ENCODE results near the gene CD200.

CD200 gene

GRCh38 chr3:112333381-112334317, 693 bp downstream of the CD200 start:
- peak; percentile 32 for DNase-seq

DNA sequence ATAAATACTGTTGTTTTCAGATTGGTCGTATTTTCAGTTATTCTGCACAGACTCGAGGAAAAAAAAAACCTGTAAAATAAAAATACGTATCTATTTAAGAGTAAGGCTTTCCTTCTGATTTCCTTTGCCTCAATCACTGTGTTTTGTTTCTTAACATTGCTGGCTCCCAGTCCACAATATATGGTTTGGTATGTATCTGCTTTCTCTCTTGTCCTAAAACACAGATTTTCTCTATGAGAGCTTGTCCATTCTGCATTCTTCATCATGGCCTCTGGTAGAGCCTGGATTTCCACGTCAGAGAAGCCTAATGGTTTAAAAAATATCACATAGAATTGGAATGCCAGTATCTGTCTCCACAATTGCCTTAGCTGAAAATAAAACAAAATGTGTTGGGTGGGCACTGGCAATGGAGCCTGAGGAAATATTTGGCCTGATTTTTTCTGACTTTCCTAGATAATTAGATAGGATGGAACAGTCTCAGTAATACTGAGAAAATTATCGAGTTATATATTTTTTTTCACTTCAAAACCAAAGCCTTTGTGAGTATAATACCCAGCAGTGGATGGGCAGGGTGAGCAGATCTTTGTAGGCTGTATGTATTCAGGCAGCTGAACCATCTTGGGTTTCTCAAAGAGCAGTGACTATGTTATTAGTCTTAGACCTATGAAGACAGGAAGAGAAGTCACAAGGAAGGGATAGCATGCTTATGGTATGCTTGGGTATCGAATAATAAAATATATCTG, 1.9 kb downstream of the CD200 start:
- DNase-seq, result no peak

DNA sequence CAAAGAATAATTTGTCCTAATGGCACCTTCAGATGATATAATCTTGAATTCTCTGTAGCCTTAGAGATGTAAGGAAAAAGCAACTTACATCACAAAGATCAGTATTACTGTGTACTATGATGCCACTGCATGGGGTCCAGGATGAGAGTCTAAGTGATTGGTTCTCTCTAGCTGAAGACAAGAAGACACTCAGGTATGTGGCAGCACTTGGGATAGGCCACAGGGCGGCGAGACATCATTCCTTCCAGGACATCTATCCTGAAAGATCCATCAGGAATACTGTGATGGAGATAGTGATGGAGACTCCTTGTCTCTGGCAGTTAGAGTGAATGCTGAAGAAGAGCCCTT, 2.5 kb downstream of the CD200 start:
- no peak for DNase-seq

GRCh38 chr3:112338021-112338726, 5.2 kb downstream of the CD200 start:
- no peak for DNase-seq

- DNase-seq, result no peak
These were observed 5.7 kb downstream of the CD200 start for GRCh38 chr3:112338727-112339056.

- DNase-seq, result no peak
These were observed 6.2 kb downstream of the CD200 start for GRCh38 chr3:112339134-112339533.

DNA sequence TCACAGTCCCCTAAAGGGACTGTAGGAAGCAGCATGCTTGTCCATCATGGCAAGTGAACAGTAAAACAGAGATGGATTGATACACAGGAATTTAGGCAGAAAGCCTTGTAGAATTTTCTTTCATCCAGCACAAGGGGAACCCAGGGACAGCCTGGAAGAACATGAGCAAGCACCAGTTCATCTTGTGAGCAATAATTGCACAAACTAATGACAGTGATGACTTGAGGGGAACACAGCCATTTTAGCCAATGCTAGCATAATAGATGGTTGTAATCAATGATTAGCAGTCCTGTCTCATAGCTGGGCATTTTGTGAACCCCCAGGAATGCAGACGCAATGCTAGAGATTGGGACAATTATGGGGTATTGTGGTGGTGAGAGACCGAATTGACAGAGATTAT, 6.7 kb downstream of the CD200 start:
- no peak for DNase-seq

GRCh38 chr3:112341386-112341785, 8.4 kb downstream of the CD200 start:
- no peak for DNase-seq

DNA sequence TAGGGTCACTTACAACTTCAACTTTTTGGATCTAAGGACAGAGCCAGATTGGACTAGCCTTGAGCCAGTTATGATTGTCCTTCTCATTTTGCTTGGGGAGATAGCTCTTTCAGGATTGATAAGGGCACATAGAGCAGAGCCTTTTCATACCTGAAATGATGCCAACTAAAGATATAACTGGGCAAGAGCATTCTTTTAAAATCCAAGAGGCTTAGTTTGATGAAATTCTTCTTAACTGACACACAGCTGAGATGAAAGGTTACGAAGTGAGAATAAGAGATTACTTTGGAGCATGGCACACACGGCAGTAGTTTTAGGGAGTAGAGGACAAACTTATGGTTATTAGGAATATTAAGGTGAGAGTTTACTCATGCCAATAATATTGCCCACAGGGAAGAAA, 12.7 kb downstream of the CD200 start:
- DNase-seq, result no peak

DNA sequence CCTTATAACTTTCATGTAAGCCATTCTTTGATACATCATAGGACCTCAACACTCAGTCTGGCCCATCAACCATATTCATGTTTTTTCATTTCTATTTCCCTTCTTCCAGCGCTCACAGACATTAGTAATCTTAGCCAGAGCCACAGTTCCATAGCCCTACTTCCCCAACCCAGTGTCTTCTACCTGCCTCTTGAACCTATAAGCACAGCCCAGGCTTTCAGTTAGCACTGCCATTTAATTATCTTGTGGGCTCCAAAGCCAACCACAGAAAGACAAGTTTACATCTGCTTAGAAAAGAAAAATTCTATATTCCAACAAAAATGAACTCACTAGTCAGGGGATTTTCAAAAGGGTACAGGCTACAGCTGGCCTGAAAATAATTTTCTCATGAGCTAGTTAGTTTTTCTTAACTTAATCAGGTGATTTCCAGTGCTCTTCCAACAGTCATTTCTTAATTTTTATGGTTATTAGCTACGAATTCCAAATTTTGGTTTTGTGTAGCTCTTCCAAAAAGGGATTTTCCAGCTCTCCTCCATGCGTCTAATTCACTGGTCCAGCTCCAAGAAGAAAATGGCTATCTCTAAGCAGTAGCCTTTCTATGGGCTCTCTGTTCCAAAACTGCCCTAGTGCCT, 13.7 kb downstream of the CD200 start:
- no peak for DNase-seq

- DNase-seq, result no peak
These were observed 16.0 kb downstream of the CD200 start for GRCh38 chr3:112348943-112349342.

- no peak for DNase-seq
These were observed 16.6 kb downstream of the CD200 start for GRCh38 chr3:112349557-112349956.

GRCh38 chr3:112350018-112350810, 17.3 kb downstream of the CD200 start:
- no peak for DNase-seq

GRCh38 chr3:112351036-112351435, 18.1 kb downstream of the CD200 start:
- no peak for DNase-seq

DNA sequence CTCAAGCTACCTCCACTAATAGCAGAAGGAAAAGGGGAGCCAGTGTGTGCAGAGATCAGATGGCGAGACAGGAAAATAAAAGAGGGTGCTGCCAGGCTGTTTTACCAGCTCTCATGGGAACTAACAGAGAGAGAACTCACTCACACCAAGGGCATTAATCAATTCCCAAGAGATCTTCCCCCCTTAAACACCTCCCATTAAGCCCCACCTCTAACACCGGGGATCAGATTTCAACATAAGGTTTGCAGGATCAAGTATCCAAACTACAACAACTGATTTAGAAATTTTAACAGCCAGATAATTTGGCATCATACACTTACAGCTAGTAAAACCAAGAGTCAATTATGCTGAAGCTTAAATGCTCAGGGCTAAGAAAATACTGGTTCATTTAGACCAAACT, 18.9 kb downstream of the CD200 start:
- DNase-seq, result no peak

DNA sequence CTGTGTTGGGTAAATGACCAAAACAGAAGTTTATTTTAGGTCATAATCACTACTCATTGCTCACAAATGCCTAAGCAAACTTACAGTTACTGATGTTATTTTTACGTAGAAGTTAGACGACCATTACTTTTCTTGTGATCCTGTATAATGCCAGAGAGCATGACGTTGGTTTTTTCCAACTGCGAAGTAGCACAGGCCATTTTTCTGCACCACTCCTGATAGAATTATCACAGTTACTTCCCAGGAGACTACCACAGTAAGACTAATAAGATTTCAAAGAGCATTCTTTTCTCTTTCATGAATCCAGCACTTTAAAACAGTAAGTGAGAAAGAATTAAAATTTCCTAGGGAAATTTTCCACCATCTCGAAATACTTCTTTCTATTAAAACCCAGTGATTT, 19.8 kb downstream of the CD200 start:
- no peak for DNase-seq

DNA sequence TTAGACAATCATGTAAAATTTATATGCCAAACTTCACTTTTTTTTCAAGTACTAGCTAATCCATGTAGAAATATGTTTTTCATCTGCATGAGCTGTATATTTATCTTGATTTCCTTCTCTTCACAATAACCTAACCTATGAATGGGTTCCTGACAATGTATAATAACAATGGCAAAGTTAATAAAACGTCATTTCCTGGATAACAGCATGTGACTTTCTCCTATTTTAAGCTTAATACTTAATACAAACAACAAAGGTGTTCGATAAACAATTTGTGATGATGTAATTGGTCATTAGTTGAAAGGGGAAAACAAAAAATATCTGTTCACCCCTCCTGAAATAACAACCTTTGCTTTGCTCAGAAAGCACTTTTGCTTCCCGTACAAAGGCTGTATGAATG, 20.4 kb downstream of the CD200 start:
- no peak for DNase-seq

DNA sequence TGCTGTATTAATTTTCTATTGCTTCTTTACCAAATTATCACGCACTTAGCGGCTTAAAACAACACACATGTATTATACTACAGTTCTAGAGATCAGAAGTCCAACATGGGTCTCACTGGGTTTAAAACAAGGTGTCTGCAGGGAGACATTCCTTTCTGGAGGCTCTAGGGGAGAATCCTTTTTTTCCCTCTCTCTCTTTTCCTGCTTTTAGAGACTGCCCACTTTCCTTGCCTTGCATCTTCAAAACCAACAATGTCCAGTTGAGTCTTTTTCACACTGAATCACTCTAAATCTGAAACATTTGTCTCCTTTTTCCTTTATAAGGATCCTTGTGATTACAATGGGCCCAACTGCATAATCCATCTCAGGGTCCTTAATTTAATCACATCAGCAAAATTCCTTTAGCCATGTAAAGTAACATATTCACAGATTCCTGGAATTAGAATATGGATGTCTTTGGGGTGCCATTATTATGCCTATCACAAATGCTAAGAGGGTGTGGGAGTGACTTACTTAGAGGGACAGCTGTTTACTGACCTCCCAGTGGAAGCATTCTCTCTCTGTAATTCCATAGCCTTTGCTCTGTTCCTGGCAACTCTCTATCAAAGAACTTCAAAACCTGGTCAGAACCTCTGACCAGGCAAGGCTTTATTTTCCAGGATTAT, 21.8 kb downstream of the CD200 start:
- no peak for DNase-seq

DNA sequence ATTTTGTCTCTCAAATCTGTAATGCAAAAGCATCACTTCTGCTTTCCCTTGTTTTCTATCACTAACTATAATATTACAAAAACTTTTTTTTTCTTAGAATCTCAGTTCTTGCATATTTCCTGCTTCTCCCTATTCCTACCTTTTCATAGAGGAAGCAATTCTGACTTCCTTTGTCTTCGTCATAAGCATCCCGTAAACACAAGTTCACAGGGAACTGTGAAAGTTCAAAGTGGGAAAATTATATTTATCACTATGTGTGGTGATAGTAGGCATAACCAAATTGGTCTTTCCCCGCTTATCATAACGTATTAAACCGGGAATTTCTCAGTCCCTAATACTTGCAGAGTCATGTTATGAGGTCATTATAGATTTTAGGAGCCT, 22.3 kb downstream of the CD200 start:
- DNase-seq, result no peak

- no peak for DNase-seq
These were observed 25.2 kb downstream of the CD200 start for GRCh38 chr3:112357930-112358780.

- no peak for DNase-seq
These were observed 27.6 kb downstream of the CD200 start for GRCh38 chr3:112360561-112360960.
